Right ventricle myocardium superior (tissue), 1 donor: ENCODE results near the gene GPR137B. TPM values are rescaled to one million over a fixed set of nuclear protein-coding genes. Genes with fewer than 3 reads are reported as not detected.

ENCODE experiments used
- ATAC-seq: fragments of 200-7000 bp; cut with Tn5 transposase; one replicate; pipeline ENCODE4 v1.9.1; 2020; ENCODE audit warnings: mild to moderate bottlenecking; ENCODE audit not compliant: poor library complexity
- DNase-seq: peaks from one replicate; pipeline ENCODE4 v3.0.0-alpha.2; 2020
- intact Hi-C: fragments of 100-400 bp; cut with DNase I; formaldehyde crosslinking; loops from one replicate; pipeline ENCODE4 v1.11.2; 2022
- total RNA-seq: library from RNA; stranded (reverse); fragmentation: NEBNext Ultra II Directional; extraction: Animal tissue kit (Norgen Biotek cat#: 25700); gene quantifications from one replicate; pipeline ENCODE4 v1.2.1, GENCODE V29; 2021
- donor health status: DM: no; HTN: yes; CAD: no; lungs with severe emphysema.

The GPR137B gene
- total RNA-seq, 1 donor from 2014 or later, result 27.5 TPM

DNA sequence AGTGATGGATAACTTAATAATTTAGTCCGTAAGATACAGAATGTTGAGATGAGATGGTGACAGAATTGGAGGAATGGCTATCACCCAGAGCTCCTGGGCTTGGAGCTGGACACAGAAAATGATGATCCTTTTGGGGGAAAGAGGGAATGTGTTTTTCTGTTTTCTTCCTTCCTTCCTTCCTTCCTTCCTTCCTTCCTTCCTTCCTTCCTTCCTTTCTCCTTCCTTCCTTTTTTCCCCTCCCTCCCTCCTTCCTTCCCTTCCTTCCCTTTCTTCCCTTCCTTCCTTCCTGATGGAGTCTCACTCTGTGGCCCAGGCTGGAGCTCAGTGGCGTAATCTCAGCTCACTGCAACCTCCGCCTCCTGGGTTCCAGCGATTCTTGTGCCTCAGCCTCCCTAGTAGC is 2.8 kb upstream of the GPR137B start:
- no peak for DNase-seq
- intact Hi-C loops, result no loop called here
- ATAC-seq, result no peak

DNA sequence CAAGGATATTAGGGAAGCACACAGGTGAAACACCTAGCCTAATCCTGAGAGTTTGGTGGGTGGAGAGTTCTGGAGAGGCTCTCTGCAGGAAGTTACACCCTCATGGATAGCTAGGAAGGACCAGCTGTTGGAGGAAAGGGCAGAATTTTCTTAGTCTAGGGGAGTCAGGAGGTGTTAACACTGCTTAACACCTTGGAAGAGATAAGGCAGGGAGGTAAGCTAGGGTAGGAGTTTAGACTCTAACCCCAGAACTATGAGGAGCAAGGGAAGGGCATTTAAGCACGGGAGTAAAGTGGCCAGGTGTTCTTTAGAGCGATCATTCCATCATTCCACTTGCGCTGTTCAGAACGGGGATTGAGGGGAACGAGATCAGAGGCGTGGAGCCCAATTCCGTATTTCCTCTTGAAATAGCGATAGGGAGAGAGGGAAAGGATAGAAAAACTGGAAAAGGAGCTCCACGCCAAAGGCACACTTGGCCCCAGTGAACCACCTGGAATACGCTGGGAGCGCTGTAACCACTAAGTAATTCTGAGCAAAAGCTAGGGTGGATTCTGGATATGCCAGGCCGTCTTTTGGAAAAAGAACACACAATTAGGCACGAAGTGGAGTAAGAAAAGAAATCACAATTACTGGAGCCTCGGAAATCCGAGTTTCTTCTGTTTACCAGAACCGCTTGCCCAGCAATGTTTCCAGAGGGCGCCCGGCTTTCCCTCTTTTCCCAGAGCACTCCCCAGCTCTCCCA is 1.5 kb upstream of the GPR137B start:
- intact Hi-C loops, result no loop called here
- DNase-seq, result no peak
- no peak for ATAC-seq

DNA sequence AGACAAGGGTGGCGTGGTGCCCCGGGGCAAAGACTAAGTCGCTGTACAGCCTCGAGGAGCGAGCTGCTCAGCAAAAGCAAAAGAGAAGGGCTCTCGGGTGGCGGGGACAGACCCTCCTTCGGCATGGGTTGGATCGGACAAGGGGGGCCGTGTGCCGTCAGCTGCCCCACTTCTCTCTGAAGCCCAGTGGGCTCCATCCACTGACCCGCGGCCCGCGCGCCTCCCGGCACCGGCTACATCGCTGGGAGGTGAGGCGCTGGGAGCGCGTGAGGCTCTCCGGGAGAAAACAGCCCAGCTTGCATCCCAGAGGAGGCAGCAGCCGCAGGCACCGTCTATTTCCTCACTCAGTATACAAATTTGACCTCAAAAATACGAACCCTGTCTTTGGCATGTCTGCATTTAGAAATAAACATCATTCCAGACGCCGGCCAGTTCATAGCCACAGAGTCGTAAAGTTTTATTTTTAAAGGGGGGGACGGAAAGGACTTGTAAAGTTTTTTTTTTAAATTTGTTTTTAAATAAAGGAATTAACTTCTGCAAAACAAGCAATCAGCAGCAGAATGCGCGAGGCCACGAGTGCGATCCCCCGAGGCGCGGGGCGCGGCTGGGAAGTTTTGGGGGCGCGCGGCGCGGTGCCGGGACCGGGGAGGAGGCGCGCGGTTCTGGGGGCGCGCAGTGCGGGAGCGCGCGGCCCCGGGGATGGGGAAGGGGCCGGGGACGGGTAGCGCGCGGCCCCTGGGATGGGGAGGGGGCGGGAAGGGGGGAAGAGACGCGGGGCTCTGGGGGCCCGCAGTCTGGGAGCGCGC is 689 bp upstream of the GPR137B start:
- no peak for DNase-seq
- ATAC-seq, result peak; percentile 57

DNA sequence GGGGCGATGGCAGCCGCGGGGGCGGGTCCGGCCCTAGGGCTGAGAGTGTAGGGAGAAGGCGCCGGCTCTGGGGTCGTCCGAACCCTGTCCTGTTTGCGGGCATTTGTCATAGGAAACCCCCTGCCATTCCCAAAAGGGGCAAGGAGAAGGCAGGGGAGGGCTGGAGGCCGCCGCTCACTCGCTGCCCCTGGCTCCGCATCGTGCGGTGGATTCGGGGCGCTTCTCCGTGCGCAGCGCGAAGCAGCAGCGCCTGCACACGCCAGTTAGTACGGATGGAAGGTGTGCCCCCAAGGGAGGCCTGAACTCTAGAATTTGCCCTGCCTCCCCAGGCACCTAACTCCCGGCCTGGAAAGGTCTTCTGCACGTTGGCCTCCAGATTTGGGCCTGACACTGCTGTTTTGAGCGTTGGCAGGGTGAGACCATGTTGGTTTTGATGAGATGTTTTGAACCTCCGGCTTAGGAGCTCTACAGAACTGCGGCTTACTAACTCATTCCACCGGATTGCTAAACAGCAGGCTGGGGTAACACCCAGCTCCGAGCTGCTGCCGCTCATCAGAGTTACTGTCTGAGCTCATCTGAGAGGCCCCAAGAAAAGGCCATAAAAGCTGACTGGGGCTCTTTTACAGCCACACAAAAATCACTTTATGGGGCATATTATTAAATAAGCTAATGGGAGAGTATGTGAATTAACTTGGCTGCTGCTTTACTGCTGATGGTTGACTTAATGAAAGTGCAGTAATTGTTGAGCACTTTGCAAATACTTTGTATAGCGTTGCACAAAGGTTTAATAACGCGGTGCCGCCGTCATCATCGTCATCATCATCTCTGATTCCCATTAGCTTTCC is 987 bp downstream of the GPR137B start:
- ATAC-seq, result peak; percentile 36
- intact Hi-C loops, result no loop called here
- DNase-seq, result no peak

More for the DNA sequence above, 689 bp upstream of the GPR137B start:
- intact Hi-C loops, result no loop called here

DNA sequence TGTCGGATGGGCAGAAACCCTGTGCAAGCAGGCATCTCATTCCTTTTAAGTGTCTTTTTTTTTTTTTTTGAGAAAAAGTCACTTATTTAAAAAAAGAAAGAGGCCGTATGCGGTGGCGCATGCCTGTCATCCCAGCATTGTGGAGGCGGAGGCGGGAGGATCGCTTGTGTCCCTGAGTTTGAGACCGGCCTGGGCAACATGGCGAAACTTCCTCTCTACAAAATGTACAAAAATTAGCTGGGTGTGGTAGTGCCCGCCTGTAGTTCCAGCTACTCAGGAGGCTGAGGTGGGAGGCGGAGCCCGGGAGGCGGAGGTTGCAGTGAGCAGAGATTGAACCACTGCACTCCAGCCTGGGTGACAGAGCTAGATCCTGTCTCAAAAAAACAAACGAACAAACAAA is 1.7 kb downstream of the GPR137B start:
- intact Hi-C loops, result no loop called here
- no peak for ATAC-seq
- DNase-seq, result no peak

DNA sequence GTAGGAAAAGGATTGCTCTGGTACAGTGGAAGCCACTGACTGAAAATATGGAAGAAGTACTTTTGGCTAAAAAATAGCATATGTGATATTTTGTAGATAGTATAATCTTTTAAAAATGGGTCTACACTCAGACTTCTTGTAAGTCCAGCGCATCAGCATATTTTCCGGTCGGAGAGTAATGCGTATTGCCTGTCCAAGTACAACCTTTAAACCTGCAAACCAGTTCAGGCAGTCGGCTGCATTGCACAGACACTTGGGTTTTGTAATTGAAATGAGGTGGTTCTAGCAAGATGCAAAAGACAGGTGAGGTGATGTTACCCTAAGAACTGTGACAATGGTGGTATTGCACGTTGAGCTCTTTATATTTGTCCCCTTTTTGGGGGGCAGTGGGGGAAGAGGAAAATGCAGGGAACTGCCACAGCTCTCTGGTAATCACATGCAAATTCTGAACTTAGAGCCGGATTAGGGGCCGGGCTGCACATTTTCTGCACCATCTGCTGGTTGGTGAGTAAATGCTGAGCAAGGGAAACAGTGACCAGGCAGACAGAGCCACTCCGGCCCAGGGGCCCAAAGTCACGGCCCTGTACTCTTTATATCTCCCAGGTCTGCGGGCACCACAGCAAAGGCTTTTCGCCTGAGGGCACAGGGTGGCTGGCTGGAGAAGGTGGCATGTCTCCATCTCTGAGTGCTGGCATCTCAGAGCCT is 2.3 kb downstream of the GPR137B start:
- intact Hi-C loops, result no loop called here
- DNase-seq (peak; percentile 58), ATAC-seq (peak; percentile 45)

DNA sequence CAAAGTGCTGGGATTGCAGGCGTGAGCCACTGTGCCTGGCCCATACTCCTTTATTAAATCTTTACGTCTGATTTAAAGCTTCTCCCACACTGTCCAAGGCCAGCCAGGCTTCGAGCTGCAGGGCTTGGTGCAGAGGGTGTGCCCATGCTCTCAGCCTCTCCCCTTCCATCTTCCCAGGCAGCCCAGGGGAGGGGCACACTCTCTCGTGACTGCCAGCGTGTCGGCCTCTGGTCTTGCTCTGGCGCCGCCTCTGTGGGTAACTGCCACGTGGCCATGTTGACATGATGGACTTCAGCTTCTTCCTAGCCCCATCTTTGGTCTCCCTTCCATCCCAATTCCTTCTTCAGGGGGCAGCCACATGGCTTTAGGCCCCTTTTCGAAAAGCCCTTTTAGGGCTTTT is 4.7 kb downstream of the GPR137B start:
- ATAC-seq, result no peak
- intact Hi-C loops, result no loop called here
- peak; percentile 56 for DNase-seq

DNA sequence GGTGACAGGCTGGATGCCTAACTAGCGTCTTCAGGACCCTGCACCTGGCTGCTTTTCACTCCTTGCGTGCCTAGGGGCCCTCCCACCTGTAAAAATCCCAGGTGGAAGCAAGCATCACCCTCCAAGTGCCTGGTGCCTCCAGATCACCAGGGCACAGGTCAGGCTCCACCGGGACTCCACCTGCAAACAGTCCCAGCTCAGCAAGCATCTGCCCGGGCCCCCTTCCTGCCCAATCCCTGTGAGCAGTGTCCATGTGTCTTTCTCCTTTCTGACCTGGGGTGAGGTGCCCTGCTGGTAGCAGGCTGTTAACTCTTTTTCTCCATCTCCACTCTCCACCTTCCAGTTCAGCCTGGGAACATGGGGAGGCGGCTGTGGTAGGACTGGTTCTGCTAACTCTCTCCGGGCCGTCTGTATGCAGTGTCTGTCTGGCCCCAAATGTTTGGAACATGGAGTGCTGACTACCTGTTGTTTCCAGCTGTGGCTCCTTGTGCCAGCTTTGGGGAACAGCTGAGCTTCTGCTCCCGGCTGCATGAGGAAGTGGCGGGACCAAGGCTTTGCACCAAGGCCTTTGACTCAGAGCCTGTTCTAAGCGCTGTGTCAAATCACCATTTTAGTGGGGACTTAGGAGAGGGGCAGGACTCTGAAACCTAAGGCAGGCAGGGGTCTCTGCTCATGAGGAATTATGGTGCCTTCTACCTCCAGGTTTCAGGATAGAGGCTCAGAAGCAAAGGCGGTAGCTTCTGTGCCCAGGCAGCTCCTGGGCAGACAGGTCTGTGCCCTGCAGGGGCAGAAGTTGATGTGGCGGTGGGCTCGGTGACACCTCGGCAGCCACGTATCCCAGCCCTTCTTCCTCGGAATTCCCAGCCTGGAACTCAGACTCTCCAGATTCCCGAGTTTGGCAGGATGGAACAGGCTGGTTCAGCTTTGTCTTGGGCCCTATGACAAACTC is 5.5 kb downstream of the GPR137B start:
- intact Hi-C loops, result no loop called here
- no peak for ATAC-seq
- DNase-seq, result no peak

DNA sequence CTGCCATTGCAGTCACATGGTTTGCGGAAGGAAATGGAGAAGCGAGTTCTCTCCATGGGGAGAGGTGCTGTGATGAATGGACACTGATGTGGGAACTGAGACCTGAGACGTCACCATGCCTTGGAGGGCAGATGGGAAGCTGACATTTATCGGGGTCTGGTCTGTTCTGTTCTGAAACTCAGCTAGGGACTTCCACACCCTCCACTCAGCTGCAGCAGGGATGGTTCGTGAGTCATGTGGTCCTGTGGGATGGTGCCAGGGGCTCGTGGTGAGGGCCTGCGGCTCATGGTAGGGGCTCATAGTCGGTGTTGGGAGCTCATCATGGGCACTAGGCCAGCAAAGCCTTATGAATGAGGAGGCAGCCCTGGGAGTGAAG is 6.1 kb downstream of the GPR137B start:
- ATAC-seq (no peak), DNase-seq (no peak)
- intact Hi-C loops, result no loop called here

DNA sequence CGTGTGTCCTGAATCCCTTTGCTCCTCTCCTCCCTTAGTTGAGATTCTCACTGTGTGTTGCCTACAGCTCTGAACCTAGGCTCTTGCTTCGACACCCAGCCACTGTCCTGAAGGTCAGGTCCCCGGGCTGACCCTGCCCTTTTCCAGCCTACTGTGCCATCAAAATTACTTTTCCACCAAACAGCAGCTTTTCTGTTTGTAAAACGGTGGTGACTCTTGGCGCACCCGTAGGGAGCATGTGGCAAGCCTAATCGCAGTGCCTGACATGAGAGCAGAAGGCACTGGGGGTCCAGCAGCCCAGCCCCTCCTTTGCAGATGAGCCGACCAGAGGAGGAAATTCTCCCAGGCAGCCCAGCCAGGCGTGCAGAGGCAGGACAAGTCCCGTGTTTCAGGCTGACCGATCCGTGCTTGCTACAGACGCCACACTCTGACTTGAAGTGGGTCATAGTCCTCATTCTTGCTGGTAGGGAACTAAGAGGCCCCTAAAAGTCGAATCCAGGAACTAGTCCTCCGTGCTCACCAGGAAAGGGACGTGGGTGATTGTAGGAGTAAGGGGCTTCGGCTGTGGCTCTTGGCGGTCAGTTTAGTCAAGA is 6.8 kb downstream of the GPR137B start:
- no peak for DNase-seq

DNA sequence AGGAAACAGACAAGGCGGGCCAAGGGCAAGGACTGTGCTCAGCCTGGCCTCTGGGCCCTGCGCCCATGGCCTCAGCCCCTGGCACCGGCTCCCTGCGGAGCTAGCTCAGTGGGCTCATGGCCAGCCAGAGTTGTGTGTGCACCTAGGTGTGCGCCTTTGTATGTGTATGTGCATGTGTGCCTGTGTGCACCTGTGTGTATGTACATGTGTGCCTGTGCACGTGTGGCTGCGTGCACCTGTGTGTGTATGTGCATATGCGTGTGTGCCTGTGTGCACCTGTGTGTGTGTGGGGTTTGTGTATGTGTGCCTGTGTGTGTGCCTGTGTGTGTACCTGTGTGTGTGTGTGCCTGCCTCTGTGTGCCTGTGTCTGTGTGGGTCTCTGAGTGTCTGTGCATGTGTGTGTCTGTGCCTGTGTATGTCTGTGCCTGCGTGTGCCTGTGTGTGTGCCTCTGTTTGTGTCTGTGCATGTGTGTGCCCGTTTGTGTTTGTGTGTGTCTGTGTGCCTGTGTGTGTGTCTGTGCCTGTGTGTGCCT is 7.4 kb downstream of the GPR137B start:
- intact Hi-C loops, result no loop called here

More for the DNA sequence above, 6.8 kb downstream of the GPR137B start:
- ATAC-seq, result no peak
- intact Hi-C loops, result no loop called here

DNA sequence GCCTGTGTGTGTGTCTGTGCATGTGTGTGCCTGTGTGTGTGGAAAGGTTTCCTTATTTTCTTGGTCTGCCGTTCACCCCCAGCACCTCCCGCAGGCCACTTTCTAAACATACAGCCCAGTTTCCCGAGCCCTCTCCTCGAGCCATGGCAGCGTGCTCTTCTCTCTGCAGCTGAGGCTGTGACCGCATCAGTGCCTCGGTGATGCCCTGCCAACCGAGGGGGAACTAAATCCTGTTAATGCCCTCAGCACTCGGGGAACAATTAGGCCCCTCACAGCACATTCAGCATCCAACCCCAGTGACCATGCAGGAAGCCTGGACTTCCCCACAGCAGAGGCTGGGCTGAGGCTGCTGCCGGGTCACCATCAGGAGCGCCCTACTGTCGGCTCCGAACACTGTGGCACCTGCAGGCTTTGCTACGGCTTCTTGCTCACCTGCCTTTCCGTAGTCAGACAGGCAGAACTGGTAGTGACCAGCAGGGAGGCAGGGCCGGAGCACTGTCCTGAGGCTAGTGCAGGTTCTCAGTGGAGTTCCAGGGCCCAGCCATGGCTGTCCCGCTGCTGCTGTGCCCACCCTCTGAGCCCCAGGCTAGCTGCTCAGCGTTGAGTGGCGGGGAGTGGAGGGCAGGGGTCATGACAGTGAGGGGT is 8.1 kb downstream of the GPR137B start:
- intact Hi-C loops, result no loop called here
- ATAC-seq (no peak), DNase-seq (no peak)

More for the DNA sequence above, 7.4 kb downstream of the GPR137B start:
- DNase-seq (peak; percentile 82), ATAC-seq (peak; percentile 68)

DNA sequence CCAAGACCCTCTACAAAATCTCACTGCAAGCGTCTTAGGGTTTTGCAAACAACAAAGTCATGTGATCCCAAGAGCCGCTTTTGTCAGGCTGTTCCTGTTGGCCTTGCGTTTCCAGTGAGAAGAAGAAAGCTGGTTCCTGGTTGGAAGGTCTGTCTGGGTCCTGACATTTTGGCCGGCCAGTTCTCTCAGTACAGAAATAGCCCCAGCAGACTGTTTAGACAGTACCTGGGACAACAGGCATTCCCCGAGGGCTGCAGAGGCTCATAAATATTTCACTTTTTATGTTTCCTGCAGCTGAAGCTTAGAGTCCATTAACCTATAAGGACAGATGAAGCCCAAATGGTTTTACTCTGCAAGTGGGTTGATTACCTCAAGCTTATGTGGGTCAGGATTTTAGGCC is 8.6 kb downstream of the GPR137B start:
- intact Hi-C loops, result no loop called here
- DNase-seq (no peak), ATAC-seq (peak; percentile 61)

DNA sequence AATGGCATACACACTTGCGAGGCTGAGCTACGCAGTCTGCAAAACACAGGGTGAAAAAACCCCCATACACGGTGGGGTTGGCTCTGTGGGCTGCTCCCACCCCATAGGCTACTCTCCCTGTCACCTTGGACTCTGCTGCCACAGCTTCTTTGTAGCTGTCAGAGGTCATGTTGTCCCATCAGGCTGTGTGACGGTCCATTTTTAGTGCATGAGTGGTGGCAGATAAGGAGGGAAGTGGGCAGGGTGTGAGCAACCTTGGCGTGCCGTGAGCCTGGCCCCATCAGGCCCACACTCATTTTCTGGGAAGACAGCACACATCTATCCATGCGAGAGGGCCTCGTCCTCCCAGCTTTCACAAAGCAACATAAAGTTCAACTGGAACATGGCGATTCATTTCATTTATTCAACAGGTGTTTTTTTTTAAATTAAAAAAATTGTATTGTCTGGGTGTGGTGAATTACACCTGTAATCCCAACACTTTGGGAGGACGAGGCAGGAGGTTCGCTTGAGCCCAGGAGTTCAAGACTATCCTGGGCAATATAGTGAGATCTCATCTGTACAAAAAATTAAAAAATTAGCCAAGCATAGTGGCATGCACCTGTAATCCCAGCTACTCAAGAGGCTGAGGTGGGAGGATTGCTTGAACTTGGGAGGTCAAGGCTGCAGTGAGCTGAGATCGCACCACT is 9.5 kb downstream of the GPR137B start:
- no peak for DNase-seq
- intact Hi-C loops, result no loop called here
- peak; percentile 81 for ATAC-seq

DNA sequence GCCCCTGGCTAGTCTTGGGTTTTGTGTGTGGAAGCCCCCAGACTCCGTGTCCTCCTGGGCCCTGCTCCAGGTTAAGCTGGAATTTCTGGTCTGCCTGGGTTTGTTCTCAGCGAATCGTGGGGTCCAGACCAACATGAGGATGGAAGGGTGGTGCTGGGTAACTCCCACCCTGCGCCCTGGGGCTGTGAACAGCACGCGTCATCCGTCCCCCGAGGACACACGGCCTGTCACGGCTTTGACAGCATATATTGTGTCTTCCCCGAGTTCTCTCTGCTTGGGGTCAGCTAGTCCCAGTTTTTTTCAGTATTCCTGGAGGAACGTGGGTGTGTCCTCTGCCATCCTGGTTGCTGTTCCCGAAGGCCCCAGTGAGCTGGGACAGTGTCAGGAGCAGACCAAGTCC is 11.8 kb downstream of the GPR137B start:
- intact Hi-C loops, result no loop called here

More for the DNA sequence above, 11.8 kb downstream of the GPR137B start:
- no peak for DNase-seq
- ATAC-seq, result no peak
